Stimulated activated naive CD8-positive, alpha-beta T cell treated with anti-CD3 and anti-CD28 coated beads, Interleukin-15, amount 100 ng/mL, for 72 hours (primary cell): Measurements from ENCODE around the gene DDX46.
"Not testable (repeated sequence)": the region's sequence is repeated elsewhere in the genome, so short reads cannot be mapped to it uniquely, and the experiment has no call there.

ENCODE experiments used
- ATAC-seq: fragments of 150-1000 bp; cut with Tn5 transposase; 2 replicates; pipeline ENCODE4 v1.10.0; 2021; ENCODE audit warnings: mild to moderate bottlenecking, moderate library complexity
- DNase-seq, 2 donors: peaks; one replicate each; pipeline ENCODE4 v3.0.0; 2021 to 2022
- H3K27ac Mint-ChIP-seq, 2 donors: one replicate each; pipeline ENCODE4 v1.8.0; 2022; ENCODE audit warnings: mild to moderate bottlenecking in 2 of 2, mixed read lengths in 2 of 2, moderate library complexity in 2 of 2
- H3K27me3 Mint-ChIP-seq: one replicate; pipeline ENCODE4 v1.8.0; 2022; ENCODE audit warnings: mixed read lengths
- H3K4me1 Mint-ChIP-seq: one replicate; pipeline ENCODE4 v1.8.0; 2022; ENCODE audit warnings: mild to moderate bottlenecking, mixed read lengths
- H3K4me3 Mint-ChIP-seq, 2 donors: one replicate each; pipeline ENCODE4 v1.8.0; 2022; ENCODE audit warnings: mild to moderate bottlenecking in 2 of 2, mixed read lengths in 2 of 2, moderate library complexity in 1 of 2
- H3K9me3 Mint-ChIP-seq, 2 donors: one replicate each; pipeline ENCODE4 v1.8.0; 2022; ENCODE audit warnings: mixed read lengths in 2 of 2

DDX46 gene

GRCh38 chr5:134758176-134758503 lies 439 bp upstream of the DDX46 start:
- Mint-ChIP-seq H3K27me3 (no peaks in the 10 kb centered on the region), H3K27ac (peak overlapping the region; percentile 57 to 99), H3K9me3 (no peaks in the 10 kb centered on the region), H3K4me1 (peaks cover 39% of the 10 kb centered on the region), H3K4me3 (peak overlapping the region; percentile 99 to 100)
- DNase-seq (no peak), ATAC-seq (no peak)

DNA sequence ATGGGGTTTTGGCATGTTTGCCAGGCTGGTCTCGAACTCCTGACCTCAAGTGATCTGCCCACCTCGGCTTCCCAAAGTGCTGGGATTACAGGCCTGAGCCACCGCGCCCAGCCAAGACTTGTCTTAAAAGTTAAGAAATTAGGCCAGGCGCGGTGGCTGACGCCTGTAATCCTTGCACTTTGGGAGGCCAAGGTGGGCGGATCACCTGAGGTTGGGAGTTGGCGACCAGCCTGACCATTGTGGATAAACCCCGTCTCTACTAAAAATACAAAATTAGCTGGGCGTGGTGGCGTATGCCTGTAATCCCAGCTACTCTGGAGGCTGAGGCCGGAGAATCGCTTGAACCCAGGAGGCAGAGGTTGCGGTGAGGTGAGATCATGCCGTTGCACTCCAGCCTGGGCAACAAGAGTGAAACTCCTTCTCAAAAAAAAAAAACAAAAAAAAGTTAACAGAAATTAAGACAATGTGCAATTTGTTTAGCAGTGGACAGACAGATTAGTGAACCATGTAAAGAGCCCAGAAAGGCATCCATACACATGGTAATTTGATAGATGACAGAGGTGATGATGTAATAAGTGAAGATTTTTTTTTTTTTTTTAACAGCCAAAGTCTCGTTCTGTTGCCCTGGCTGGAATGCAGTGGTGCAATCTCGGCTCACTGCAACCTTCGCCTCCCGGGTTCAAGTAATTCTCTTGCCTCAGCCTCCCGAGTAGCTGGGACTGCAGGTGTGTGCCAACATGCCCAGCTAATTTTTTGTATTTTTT lies 9.1 kb downstream of the DDX46 start:
- not testable (repeated sequence) for H3K9me3 Mint-ChIP-seq, H3K4me1 Mint-ChIP-seq, H3K27me3 Mint-ChIP-seq, H3K4me3 Mint-ChIP-seq, DNase-seq, ATAC-seq
- H3K27ac Mint-ChIP-seq: peak overlapping the region in 1 of 2 donors; percentile 42

- Mint-ChIP-seq H3K4me1 (no peaks in the 10 kb centered on the region), H3K27me3 (no peaks in the 10 kb centered on the region), H3K9me3 (no peaks in the 10 kb centered on the region), H3K27ac (no peak overlapping the region), H3K4me3 (no peak overlapping the region)
- no peak for DNase-seq
- no peak for ATAC-seq
Observed at GRCh38 chr5:134769206-134769605, 10.6 kb downstream of the DDX46 start.

DNA sequence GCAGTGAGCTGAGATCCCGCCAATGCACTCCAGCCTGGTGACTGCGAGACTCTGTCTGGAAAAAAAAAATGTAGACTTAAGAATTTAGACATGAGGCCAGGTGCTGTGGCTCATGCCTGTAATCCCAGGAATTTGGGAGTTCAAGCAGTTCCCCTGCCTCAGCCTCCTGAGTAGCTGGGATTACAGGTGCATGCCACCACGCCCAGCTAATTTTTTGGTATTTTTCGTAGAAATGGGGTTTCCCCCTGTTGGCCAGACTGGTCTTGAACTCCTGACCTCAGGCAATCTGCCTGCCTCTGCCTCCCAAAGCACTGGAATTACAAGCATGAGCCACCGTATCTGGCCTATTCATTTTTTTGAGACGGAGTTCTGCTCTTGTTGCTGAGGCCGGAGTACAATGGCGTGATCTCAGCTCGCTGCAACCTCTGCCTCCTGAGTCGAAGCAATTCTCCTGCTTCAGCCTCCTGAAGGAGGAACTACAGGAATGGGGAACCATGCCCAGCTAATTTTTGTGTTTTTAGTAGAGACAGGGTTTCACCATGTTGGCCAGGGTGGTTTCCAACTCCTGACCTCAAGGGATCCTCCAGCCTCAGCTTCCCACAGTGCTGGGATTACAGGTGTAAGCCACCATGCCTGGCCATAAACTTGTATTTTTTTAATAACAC lies 14.0 kb downstream of the DDX46 start:
- no peak overlapping the region for H3K4me3 Mint-ChIP-seq
- H3K4me1 Mint-ChIP-seq: no peaks in the 10 kb centered on the region
- H3K27me3 Mint-ChIP-seq: no peaks in the 10 kb centered on the region
- no peaks in the 10 kb centered on the region for H3K9me3 Mint-ChIP-seq
- ATAC-seq (no peak), DNase-seq (no peak)
- no peak overlapping the region for H3K27ac Mint-ChIP-seq

DNA sequence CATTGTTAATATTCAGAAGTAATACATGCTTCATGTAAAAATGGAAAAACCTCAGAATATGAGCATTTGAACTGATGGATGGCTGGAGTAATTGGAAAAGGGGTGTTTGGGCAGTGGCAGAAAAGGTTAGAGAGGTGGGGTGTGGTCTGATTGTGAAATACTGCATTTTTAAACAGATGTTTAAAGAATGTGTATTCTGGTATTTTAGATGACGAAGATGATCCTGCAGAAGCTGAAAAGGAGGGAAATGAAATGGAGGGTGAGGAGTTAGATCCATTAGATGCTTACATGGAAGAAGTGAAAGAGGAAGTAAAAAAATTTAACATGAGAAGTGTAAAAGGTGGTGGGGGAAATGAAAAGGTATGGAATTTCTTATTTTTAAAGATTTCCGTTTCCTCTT lies 18.8 kb downstream of the DDX46 start:
- Mint-ChIP-seq H3K4me3 (no peak overlapping the region), H3K4me1 (no peaks in the 10 kb centered on the region), H3K9me3 (no peaks in the 10 kb centered on the region), H3K27me3 (no peaks in the 10 kb centered on the region), H3K27ac (no peak overlapping the region)
- no peak for ATAC-seq
- no peak for DNase-seq

DNA sequence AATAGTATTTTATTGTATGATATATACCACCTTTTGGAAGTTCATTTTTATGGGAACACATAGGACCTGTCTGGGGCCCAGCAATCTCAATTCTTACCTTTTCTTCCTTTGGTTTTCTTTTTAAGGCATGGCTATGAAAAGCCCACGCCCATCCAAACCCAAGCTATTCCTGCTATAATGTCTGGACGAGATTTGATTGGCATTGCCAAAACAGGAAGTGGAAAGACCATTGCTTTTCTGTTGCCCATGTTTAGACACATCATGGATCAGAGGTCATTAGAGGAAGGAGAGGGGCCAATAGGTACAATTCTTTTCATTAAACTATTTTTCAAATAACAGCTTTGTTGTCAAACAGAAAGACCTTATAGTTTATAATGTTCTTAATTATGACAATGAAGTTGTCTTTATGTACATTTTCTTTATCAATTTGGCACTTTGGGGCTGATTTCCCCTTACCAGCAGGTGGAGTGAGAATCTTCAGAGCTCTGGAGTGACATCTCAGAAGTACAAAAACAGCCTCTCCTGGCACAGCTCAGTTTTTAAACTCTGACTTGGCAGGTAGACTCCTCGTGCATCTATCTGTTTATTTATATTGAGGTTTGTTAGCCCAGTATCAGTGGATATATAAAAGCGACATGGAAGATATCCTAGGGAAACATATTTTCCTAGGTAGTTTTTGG lies 25.8 kb downstream of the DDX46 start:
- DNase-seq (no peak), ATAC-seq (no peak)
- peak overlapping the region in 1 of 2 donors; percentile 44 for H3K27ac Mint-ChIP-seq
- H3K4me3 Mint-ChIP-seq: no peak overlapping the region
- no peaks in the 10 kb centered on the region for H3K9me3 Mint-ChIP-seq
- H3K4me1 Mint-ChIP-seq: no peaks in the 10 kb centered on the region
- no peaks in the 10 kb centered on the region for H3K27me3 Mint-ChIP-seq

- Mint-ChIP-seq H3K27me3 (no peaks in the 10 kb centered on the region), H3K27ac (peak overlapping the region; percentile 3 to 76), H3K9me3 (no peaks in the 10 kb centered on the region), H3K4me3 (no peak overlapping the region), H3K4me1 (no peaks in the 10 kb centered on the region)
- ATAC-seq: no peak
- DNase-seq: no peak
Observed at GRCh38 chr5:134784946-134785620, 26.5 kb downstream of the DDX46 start.

- Mint-ChIP-seq H3K4me3 (no peak overlapping the region), H3K27ac (no peak overlapping the region)
- no peak for ATAC-seq
Observed at GRCh38 chr5:134787692-134788091, 29.1 kb downstream of the DDX46 start.

GRCh38 chr5:134791580-134791979 lies 33.0 kb downstream of the DDX46 start:
- Mint-ChIP-seq H3K4me1 (no peaks in the 10 kb centered on the region), H3K4me3 (no peak overlapping the region), H3K27ac (no peak overlapping the region), H3K27me3 (no peaks in the 10 kb centered on the region), H3K9me3 (no peaks in the 10 kb centered on the region)
- DNase-seq (no peak), ATAC-seq (no peak)

More at GRCh38 chr5:134787692-134788091, 29.1 kb downstream of the DDX46 start:
- H3K27me3 Mint-ChIP-seq: no peaks in the 10 kb centered on the region
- no peaks in the 10 kb centered on the region for H3K4me1 Mint-ChIP-seq
- H3K9me3 Mint-ChIP-seq: no peaks in the 10 kb centered on the region
- DNase-seq: no peak

DNA sequence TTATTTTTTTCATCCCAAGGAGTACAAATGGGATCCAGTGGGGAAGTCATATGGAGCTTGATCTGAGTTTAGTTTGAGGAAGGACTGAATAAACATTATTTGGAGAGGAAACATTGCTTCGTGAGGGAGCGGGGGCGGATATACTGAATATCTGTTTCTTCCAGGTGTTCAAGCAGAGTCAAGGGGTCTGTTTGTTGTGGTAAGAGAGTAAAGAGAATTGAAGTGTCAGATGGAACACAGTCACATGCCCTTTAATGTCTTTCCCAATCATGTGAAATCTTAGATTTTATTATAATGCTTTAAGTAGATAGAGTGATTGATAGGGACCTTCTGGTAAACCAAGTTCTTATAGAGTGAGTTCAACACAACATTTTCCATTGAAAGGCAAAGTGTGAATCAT lies 33.7 kb downstream of the DDX46 start:
- Mint-ChIP-seq H3K9me3 (no peaks in the 10 kb centered on the region), H3K27ac (no peak overlapping the region), H3K27me3 (no peaks in the 10 kb centered on the region), H3K4me1 (no peaks in the 10 kb centered on the region), H3K4me3 (no peak overlapping the region)
- DNase-seq (no peak), ATAC-seq (no peak)

- Mint-ChIP-seq H3K4me1 (no peaks in the 10 kb centered on the region), H3K27me3 (no peaks in the 10 kb centered on the region), H3K27ac (no peak overlapping the region), H3K9me3 (no peaks in the 10 kb centered on the region), H3K4me3 (no peak overlapping the region)
- ATAC-seq (no peak), DNase-seq (no peak)
Observed at GRCh38 chr5:134793111-134793510, 34.5 kb downstream of the DDX46 start.

DNA sequence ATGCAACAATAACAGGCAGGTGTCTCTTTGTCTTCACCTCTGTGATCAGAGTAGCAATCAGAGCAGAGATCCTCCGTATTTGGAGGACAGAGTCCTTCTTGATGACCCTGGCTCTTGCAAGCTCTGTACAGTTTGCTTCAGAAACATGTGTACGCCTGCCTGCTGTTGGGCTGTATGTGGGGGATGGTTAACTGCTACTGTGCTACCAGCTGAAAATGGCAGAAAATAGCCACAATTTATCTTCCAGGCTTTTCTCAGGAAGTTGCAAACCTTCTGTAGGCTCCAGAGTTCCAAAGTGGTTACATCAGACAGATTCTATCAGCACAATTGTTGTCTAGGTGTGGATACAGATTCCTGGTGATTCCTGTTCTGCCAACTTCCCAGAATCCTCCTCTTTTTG lies 35.5 kb downstream of the DDX46 start:
- no peak for DNase-seq
- no peaks in the 10 kb centered on the region for H3K27me3 Mint-ChIP-seq
- H3K9me3 Mint-ChIP-seq: no peaks in the 10 kb centered on the region
- H3K4me1 Mint-ChIP-seq: no peaks in the 10 kb centered on the region
- H3K4me3 Mint-ChIP-seq: no peak overlapping the region
- ATAC-seq: no peak
- peak overlapping the region in 1 of 2 donors; percentile 12 for H3K27ac Mint-ChIP-seq

DNA sequence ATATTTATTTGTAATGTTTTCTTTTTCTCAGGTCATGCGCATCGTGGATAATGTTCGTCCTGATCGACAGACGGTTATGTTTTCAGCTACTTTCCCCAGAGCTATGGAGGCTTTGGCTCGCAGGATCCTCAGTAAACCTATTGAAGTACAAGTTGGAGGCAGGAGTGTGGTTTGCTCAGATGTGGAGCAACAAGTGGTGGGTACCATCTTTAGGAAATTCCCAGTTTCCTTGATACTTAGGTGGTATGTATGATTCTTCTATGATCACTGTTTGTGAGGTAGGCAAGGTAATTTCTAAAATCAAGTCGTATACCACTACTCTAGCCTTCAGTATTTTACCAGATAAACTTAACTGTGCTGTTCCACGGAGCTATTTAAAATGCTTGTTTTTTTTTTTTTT lies 36.2 kb downstream of the DDX46 start:
- no peak overlapping the region for H3K4me3 Mint-ChIP-seq
- H3K4me1 Mint-ChIP-seq: no peaks in the 10 kb centered on the region
- H3K27me3 Mint-ChIP-seq: no peaks in the 10 kb centered on the region
- DNase-seq: no peak
- no peak for ATAC-seq
- H3K27ac Mint-ChIP-seq: no peak overlapping the region
- H3K9me3 Mint-ChIP-seq: no peaks in the 10 kb centered on the region

DNA sequence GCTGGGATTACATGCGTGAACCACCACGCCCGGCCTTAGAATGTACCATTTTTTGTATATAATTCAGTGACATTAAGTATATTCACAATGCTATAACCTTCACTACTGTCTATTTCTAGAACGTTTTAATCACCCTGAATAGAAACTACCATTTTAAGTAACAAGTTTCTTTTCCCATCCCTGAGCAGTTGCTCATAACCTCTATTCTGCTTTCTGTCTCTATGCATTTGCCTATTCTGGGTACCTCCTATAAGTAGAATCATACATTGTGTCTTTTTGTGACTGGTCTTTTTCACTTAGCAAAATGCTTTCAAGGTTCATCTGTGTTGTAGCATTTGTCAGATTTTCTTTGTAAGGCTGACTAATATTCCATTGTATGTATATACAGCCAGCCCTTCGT lies 39.9 kb downstream of the DDX46 start:
- DNase-seq (no peak), ATAC-seq (no peak)
- no peaks in the 10 kb centered on the region for H3K27me3 Mint-ChIP-seq
- no peaks in the 10 kb centered on the region for H3K9me3 Mint-ChIP-seq
- no peaks in the 10 kb centered on the region for H3K4me1 Mint-ChIP-seq
- no peak overlapping the region for H3K27ac Mint-ChIP-seq
- H3K4me3 Mint-ChIP-seq: no peak overlapping the region

DNA sequence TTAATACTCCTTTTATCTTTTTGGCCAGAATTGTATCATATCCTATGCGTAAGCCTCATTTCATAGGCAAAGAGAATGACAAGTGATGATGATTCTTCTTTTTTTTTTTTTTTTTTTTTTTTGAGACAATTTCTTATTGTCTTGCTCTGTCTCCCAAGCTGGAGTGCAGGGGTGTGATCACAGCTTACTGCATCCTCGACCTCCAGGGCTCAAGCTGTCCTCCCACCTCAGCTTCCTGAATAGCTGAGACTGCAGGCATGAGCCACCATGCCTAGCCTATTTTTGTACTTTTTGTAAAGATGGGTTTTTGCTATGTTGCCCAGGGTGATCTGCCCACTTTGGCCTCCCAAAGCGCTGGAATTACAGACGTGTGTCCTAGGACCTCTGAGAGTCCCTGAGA lies 45.2 kb downstream of the DDX46 start:
- H3K27ac Mint-ChIP-seq: no peak overlapping the region
- H3K4me1 Mint-ChIP-seq: no peaks in the 10 kb centered on the region
- ATAC-seq (no peak), DNase-seq (no peak)
- no peaks in the 10 kb centered on the region for H3K27me3 Mint-ChIP-seq
- H3K4me3 Mint-ChIP-seq: no peak overlapping the region
- H3K9me3 Mint-ChIP-seq: no peaks in the 10 kb centered on the region

DNA sequence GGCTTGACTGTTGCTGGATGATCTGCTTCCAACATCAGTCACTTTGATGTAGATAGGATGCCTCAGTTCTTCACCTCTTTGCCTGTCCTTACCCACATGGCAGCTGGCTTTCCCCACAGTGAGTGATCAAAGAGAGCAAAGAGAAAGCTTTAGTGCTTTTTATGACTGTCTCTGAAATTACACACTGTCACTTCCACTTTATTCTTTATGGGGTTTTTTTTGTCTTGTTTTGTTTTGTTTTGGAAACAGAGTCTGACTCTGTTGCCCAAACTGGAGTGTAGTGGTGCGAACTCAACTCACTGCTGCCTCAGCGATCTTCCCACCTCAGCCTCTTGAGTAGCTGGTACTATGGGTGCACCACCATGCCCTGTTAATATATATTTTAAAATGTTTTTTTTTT lies 54.8 kb downstream of the DDX46 start:
- ATAC-seq (peak; percentile 96), DNase-seq (peak; percentile 4 to 41)
- peaks cover 11% of the 10 kb centered on the region for H3K4me1 Mint-ChIP-seq
- peak overlapping the region; percentile 82 to 91 for H3K27ac Mint-ChIP-seq
- no peaks in the 10 kb centered on the region for H3K27me3 Mint-ChIP-seq
- no peaks in the 10 kb centered on the region for H3K9me3 Mint-ChIP-seq
- no peak overlapping the region for H3K4me3 Mint-ChIP-seq
